Esophagus muscularis mucosa (tissue), 4 donors: Measurements from ENCODE around the gene XRCC6.

Experiments used
- CTCF ChIP-seq, 3 experiments: fragments of 200-600 bp in 2 of 3; fragments of 450-650 bp in 1 of 3; sonication (generic) in 2 of 3; IDR thresholded peaks; one replicate each; pipeline ENCODE4 v1.5.1; 2017 to 2019; ENCODE audit warnings: antibody characterized with exemption in 3 of 3, mild to moderate bottlenecking in 2 of 3, moderate library complexity in 1 of 3
- EP300 ChIP-seq: sonication (generic); formaldehyde crosslinking; IDR thresholded peaks from one replicate; pipeline ENCODE4 v1.6.1; 2017; ENCODE audit warnings: antibody characterized with exemption
- POLR2A ChIP-seq: fragments of 450-650 bp; IDR thresholded peaks from one replicate; pipeline ENCODE4 v1.6.1; 2017; ENCODE audit warnings: antibody characterized with exemption, moderate library complexity, mild to moderate bottlenecking, low read depth
- POLR2AphosphoS5 ChIP-seq, 2 donors: sonication (generic); formaldehyde crosslinking; IDR thresholded peaks; one replicate each; pipeline ENCODE4 v1.6.1; 2017; ENCODE audit warnings: antibody characterized with exemption in 2 of 2

GRCh38 chr22:41579997-41580355 is 41.1 kb upstream of the XRCC6 start:
- TF ChIP-seq POLR2A = no peak
- TF ChIP-seq CTCF (IDR thresholded peaks at IDR 0.05) = no peak
- no peak for TF ChIP-seq EP300
- TF ChIP-seq POLR2AphosphoS5 (IDR thresholded peaks at IDR 0.05) = no peak
